Activated CD4-positive, alpha-beta T cell treated with anti-CD3 and anti-CD28 coated beads for 1 hour (primary cell): Measurements from ENCODE around the gene SLA2.
"Not testable (repeated sequence)": the region's sequence is repeated elsewhere in the genome, so short reads cannot be mapped to it uniquely, and the experiment has no call there.

Experiments used
- DNase-seq: peaks from one replicate; pipeline ENCODE4 v3.0.0-alpha.2; 2020

The SLA2 gene

GRCh38 chr20:36645998-36646397 is at the start of gene SLA2:
Gene SLA2, minus strand, starts transcription at chr20:36646196. Its CDS starts 4,861 bp downstream, at chr20:36641335.
- peak; percentile 48 for DNase-seq

- not testable (repeated sequence) for DNase-seq
Measured at GRCh38 chr20:36695467-36695866, 49.5 kb upstream of the SLA2 start.

- DNase-seq, result no peak
Measured at GRCh38 chr20:36688630-36689029, 42.6 kb upstream of the SLA2 start.

- no peak for DNase-seq
Measured at GRCh38 chr20:36687850-36688249, 41.9 kb upstream of the SLA2 start.

GRCh38 chr20:36686944-36687343 is 40.9 kb upstream of the SLA2 start:
- no peak for DNase-seq

- no peak for DNase-seq
Measured at GRCh38 chr20:36686504-36686903, 40.5 kb upstream of the SLA2 start.

GRCh38 chr20:36684747-36685146 is 38.8 kb upstream of the SLA2 start:
- DNase-seq, result no peak

GRCh38 chr20:36682311-36682710 is 36.3 kb upstream of the SLA2 start:
- DNase-seq, result no peak

- DNase-seq, result no peak
Measured at GRCh38 chr20:36677422-36677771, 31.4 kb upstream of the SLA2 start.

GRCh38 chr20:36676701-36677421 is 30.9 kb upstream of the SLA2 start:
- DNase-seq, result no peak

- DNase-seq, result not testable (repeated sequence)
Measured at GRCh38 chr20:36675545-36675944, 29.5 kb upstream of the SLA2 start.

GRCh38 chr20:36672991-36673390 is 27.0 kb upstream of the SLA2 start:
- DNase-seq, result no peak

GRCh38 chr20:36670665-36671357 is 24.8 kb upstream of the SLA2 start:
- no peak for DNase-seq

GRCh38 chr20:36666181-36666740 is 20.3 kb upstream of the SLA2 start:
- DNase-seq, result no peak

GRCh38 chr20:36663031-36663430 is 17.0 kb upstream of the SLA2 start:
- no peak for DNase-seq

GRCh38 chr20:36658300-36658699 is 12.3 kb upstream of the SLA2 start:
- no peak for DNase-seq

GRCh38 chr20:36656733-36657132 is 10.7 kb upstream of the SLA2 start:
- DNase-seq, result no peak

GRCh38 chr20:36655004-36655403 is 9.0 kb upstream of the SLA2 start:
- DNase-seq, result no peak

- DNase-seq, result no peak
Measured at GRCh38 chr20:36654506-36654905, 8.5 kb upstream of the SLA2 start.

- DNase-seq, result no peak
Measured at GRCh38 chr20:36653456-36653855, 7.5 kb upstream of the SLA2 start.

- no peak for DNase-seq
Measured at GRCh38 chr20:36647196-36648121, 1.5 kb upstream of the SLA2 start.

- DNase-seq, result no peak
Measured at GRCh38 chr20:36646678-36647077, 682 bp upstream of the SLA2 start.

- DNase-seq, result no peak
Measured at GRCh38 chr20:36645353-36645752, 643 bp downstream of the SLA2 start.
